Right lobe of liver (tissue), 4 donors: ENCODE measurements around the gene CTF1.

ENCODE experiments used
- CTCF ChIP-seq, 4 donors: fragments of 200-600 bp in 3 of 4; fragments of 450-650 bp in 1 of 4; IDR thresholded peaks; one replicate each; pipeline versions ENCODE4 v1.5.1 to v1.8.0; 2016 to 2022; ENCODE audit warnings: antibody characterized with exemption in 4 of 4, mild to moderate bottlenecking in 2 of 4
- POLR2A ChIP-seq: fragments of 450-650 bp; IDR thresholded peaks from one replicate; pipeline ENCODE4 v1.6.1; 2017; ENCODE audit warnings: antibody characterized with exemption, mild to moderate bottlenecking
- donor health status: DM: no; HTN: no; CAD: no.
- donor health status: DM: no; HTN: no; CAD: no.
- donor health status: DM: no; HTN: yes; CAD: no.

- TF ChIP-seq CTCF (IDR thresholded peaks at IDR 0.05) (no peak), POLR2A (no peak)
These were observed 3.6 kb upstream of the CTF1 start for GRCh38 chr16:30892670-30893416.
